PC-9 (cell line): ENCODE measurements around the gene LRMDA. TPM values are rescaled to one million over a fixed set of nuclear protein-coding genes. Genes with fewer than 3 reads are reported as not detected.

Experiments
- BruUV-seq: library from RNA; stranded (reverse); fragments of 400-500 nt; replicated peaks from 2 replicates; lab custom pipeline; 2021; lab: Mats Ljungman, UMichigan
- CTCF ChIA-PET: fragments of 300-600 bp; sonication (Branson Sonifier 250); formaldehyde crosslinking; loops from one replicate; lab custom pipeline; 2022; ENCODE audit warnings: antibody characterized with exemption; lab: Charles Lee
- POLR2A ChIA-PET: fragments of 300-600 bp; sonication (Branson Sonifier 250); formaldehyde crosslinking; loops from one replicate; lab custom pipeline; 2022; ENCODE audit warnings: antibody characterized with exemption; ENCODE audit not compliant: unreplicated experiment; lab: Charles Lee
- DNase-seq, 2 experiments: peaks; one replicate each; pipeline versions ENCODE4 v3.0.0 to v3.0.0-alpha.2; 2015 to 2022; ENCODE audit warnings: mixed read lengths in 1 of 2
- H2AFZ ChIP-seq: fragments of 200-600 bp; sonication (generic); 2 replicates; pipeline ENCODE4 v1.8.1; 2017; ENCODE audit warnings: antibody characterized with exemption
- H3F3A ChIP-seq: fragments of 200-600 bp; sonication (generic); 2 replicates; pipeline ENCODE4 v1.8.1; 2017; ENCODE audit warnings: antibody characterized with exemption, mild to moderate bottlenecking, low read depth; ENCODE audit not compliant: insufficient read depth
- H3K27ac ChIP-seq: fragments of 200-600 bp; sonication (generic); 2 replicates; pipeline ENCODE4 v1.6.1; 2016; ENCODE audit warnings: mixed run types
- H3K27me3 ChIP-seq: fragments of 200-600 bp; sonication (generic); 2 replicates; pipeline ENCODE4 v1.6.1; 2016; ENCODE audit warnings: low read depth, mixed run types; ENCODE audit not compliant: insufficient read depth
- H3K36me3 ChIP-seq: fragments of 200-600 bp; sonication (generic); 2 replicates; pipeline ENCODE4 v1.6.1; 2016; ENCODE audit warnings: low read depth, mixed run types
- H3K4me1 ChIP-seq: fragments of 200-600 bp; sonication (generic); replicated peaks from 2 replicates; pipeline ENCODE4 v1.6.1; 2016; ENCODE audit warnings: mixed run types; ENCODE audit not compliant: insufficient read depth
- H3K4me2 ChIP-seq: fragments of 200-600 bp; sonication (generic); 2 replicates; pipeline ENCODE4 v1.6.1; 2017; ENCODE audit warnings: mixed run types
- H3K4me3 ChIP-seq: fragments of 200-600 bp; sonication (generic); 2 replicates; pipeline ENCODE4 v1.6.1; 2016; ENCODE audit warnings: mixed run types
- H3K79me2 ChIP-seq: fragments of 200-600 bp; sonication (generic); 2 replicates; pipeline ENCODE4 v1.6.1; 2017; ENCODE audit warnings: low read depth, mixed run types
- H3K9me2 ChIP-seq: fragments of 200-600 bp; sonication (generic); 2 replicates; pipeline ENCODE4 v1.8.1; 2017; ENCODE audit warnings: mild to moderate bottlenecking; ENCODE audit not compliant: insufficient read depth
- H3K9me3 ChIP-seq: fragments of 200-600 bp; sonication (generic); 2 replicates; pipeline ENCODE4 v1.8.1; 2016; ENCODE audit warnings: low read depth; ENCODE audit not compliant: insufficient read depth
- H4K20me1 ChIP-seq: fragments of 200-600 bp; sonication (generic); 2 replicates; pipeline ENCODE4 v1.8.1; 2017; ENCODE audit not compliant: insufficient read depth
- CTCF ChIP-seq: fragments of 200-600 bp; sonication (generic); conservative IDR thresholded peaks from 2 replicates; pipeline ENCODE4 v1.6.1; 2017; ENCODE audit warnings: mixed run types, antibody characterized with exemption, mild to moderate bottlenecking, moderate library complexity
- EZH2 ChIP-seq: fragments of 200-600 bp; sonication (generic); IDR thresholded peaks from 2 replicates; pipeline ENCODE4 v1.8.0; 2017; ENCODE audit warnings: antibody characterized with exemption, low read depth
- intact Hi-C: fragments of 100-400 bp; cut with micrococcal nuclease; formaldehyde crosslinking; loops from one replicate; pipeline ENCODE4 v1.10.0; 2022; ENCODE audit not compliant: unreplicated experiment
- total RNA-seq: library from RNA; stranded (reverse); gene quantifications from 2 replicates; pipeline ENCODE4 v1.2.3, GENCODE V29; 2021

Gene LRMDA
- total RNA-seq, 1 experiment from 2014 or later = not detected

DNA sequence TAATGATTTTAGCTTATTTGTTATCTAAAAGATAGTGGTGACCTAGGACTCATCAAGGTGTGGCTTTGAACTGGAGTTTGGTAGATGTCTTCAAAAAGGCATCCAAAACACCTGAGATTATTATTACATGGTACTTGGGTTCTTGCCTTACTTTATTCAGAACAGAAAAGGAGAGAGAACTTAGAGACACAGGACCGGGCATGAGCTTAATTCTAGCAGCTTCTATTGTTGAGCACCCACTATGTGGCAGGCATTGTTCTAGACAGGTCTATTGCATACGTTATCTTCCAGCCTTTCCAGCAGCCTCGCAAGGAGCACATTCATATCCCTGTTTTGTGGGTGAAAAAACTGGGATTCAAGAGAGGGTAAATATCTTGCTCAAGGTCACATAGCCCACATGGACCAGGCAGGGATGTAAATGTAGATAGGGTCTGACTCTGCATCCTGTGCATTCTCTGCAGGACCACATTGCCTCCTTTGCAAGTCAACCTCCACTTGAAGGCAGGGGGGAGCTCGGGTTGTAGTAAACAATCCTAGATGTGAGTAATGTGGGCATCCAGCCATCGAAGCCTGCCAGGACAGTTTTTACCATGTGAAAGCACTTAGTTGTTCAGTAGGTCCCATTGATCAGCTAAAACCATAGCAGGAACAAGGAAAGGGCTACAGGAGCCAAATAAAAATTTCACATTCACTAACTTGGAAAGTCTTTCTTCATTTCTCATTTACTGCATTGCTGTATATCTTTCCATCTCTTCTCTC is 551.4 kb downstream of the LRMDA start:
- Histone ChIP-seq H3K9me2 (no peaks in the 10 kb centered on the region), H3K9me3 (no peaks in the 10 kb centered on the region), H3K27ac (no peak overlapping the region), H3K27me3 (no peaks in the 10 kb centered on the region), H3K4me1 (no peaks in the 10 kb centered on the region), H2AFZ (no peak overlapping the region), H3K36me3 (no peaks in the 10 kb centered on the region), H4K20me1 (no peaks in the 10 kb centered on the region), H3F3A (no peaks in the 10 kb centered on the region), H3K4me2 (no peak overlapping the region), H3K79me2 (no peaks in the 10 kb centered on the region), H3K4me3 (no peak overlapping the region)
- POLR2A ChIA-PET = no interaction called here
- DNase-seq = no peak
- CTCF ChIA-PET = no interaction called here
- no peak for TF ChIP-seq EZH2
- no peak for TF ChIP-seq CTCF
- no TSS peak for BruUV-seq
- intact Hi-C loops = no loop called here

GRCh38 chr10:75984067-75984466 is 552.6 kb downstream of the LRMDA start:
- Histone ChIP-seq H3K9me3 (no peaks in the 10 kb centered on the region), H3K4me1 (no peaks in the 10 kb centered on the region), H3K36me3 (no peaks in the 10 kb centered on the region), H3K4me3 (no peak overlapping the region), H3K27ac (no peak overlapping the region), H3F3A (no peaks in the 10 kb centered on the region), H2AFZ (no peak overlapping the region), H3K79me2 (no peaks in the 10 kb centered on the region), H3K9me2 (no peaks in the 10 kb centered on the region), H3K27me3 (no peaks in the 10 kb centered on the region), H3K4me2 (no peak overlapping the region), H4K20me1 (no peaks in the 10 kb centered on the region)
- ChIA-PET CTCF (interaction anchor here (0.6 kb wide), 1 partner anchor 651 kb away, joined by 3 read pairs; no protein-coding TSS in a partner anchor), POLR2A (no interaction called here)
- no peak for TF ChIP-seq EZH2
- no peak for TF ChIP-seq CTCF
- intact Hi-C loops = no loop called here
- BruUV-seq = no TSS peak
- no peak for DNase-seq

- H3F3A ChIP-seq = no peaks in the 10 kb centered on the region
- no peaks in the 10 kb centered on the region for H4K20me1 ChIP-seq
- no peaks in the 10 kb centered on the region for H3K36me3 ChIP-seq
- no peaks in the 10 kb centered on the region for H3K27me3 ChIP-seq
- H3K9me2 ChIP-seq = no peaks in the 10 kb centered on the region
- ChIA-PET CTCF (no interaction called here), POLR2A (no interaction called here)
- H3K4me3 ChIP-seq = no peak overlapping the region
- H3K4me2 ChIP-seq = no peak overlapping the region
- TF ChIP-seq CTCF (no peak), EZH2 (no peak)
- no peak overlapping the region for H2AFZ ChIP-seq
- no peaks in the 10 kb centered on the region for H3K4me1 ChIP-seq
- no peaks in the 10 kb centered on the region for H3K79me2 ChIP-seq
- intact Hi-C loops = no loop called here
- H3K27ac ChIP-seq = no peak overlapping the region
- no peak for DNase-seq
- no TSS peak for BruUV-seq
- H3K9me3 ChIP-seq = no peaks in the 10 kb centered on the region
Measured at GRCh38 chr10:75987616-75988015, 556.2 kb downstream of the LRMDA start.
